ENCODE measurements around the gene RALGAPA2. TPM values are rescaled to one million over a fixed set of nuclear protein-coding genes. Genes with fewer than 3 reads are reported as not detected.

Gene RALGAPA2
- total RNA-seq, 4 donors from 2014 or later = 35.1 to 109 (median 59.6) TPM

- ATAC-seq (ENCODE audit: low FRiP score) = no peak
- no peak for DNase-seq (ENCODE audit: low spot score)
- TF ChIP-seq, protein P1, sequence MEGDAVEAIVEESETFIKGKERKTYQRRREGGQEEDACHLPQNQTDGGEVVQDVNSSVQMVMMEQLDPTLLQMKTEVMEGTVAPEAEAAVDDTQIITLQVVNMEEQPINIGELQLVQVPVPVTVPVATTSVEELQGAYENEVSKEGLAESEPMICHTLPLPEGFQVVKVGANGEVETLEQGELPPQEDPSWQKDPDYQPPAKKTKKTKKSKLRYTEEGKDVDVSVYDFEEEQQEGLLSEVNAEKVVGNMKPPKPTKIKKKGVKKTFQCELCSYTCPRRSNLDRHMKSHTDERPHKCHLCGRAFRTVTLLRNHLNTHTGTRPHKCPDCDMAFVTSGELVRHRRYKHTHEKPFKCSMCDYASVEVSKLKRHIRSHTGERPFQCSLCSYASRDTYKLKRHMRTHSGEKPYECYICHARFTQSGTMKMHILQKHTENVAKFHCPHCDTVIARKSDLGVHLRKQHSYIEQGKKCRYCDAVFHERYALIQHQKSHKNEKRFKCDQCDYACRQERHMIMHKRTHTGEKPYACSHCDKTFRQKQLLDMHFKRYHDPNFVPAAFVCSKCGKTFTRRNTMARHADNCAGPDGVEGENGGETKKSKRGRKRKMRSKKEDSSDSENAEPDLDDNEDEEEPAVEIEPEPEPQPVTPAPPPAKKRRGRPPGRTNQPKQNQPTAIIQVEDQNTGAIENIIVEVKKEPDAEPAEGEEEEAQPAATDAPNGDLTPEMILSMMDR (IDR thresholded peaks at IDR 0.05) = no peak
Measured at GRCh38 chr20:20491784-20492264, 220.6 kb downstream of the RALGAPA2 start.

DNA sequence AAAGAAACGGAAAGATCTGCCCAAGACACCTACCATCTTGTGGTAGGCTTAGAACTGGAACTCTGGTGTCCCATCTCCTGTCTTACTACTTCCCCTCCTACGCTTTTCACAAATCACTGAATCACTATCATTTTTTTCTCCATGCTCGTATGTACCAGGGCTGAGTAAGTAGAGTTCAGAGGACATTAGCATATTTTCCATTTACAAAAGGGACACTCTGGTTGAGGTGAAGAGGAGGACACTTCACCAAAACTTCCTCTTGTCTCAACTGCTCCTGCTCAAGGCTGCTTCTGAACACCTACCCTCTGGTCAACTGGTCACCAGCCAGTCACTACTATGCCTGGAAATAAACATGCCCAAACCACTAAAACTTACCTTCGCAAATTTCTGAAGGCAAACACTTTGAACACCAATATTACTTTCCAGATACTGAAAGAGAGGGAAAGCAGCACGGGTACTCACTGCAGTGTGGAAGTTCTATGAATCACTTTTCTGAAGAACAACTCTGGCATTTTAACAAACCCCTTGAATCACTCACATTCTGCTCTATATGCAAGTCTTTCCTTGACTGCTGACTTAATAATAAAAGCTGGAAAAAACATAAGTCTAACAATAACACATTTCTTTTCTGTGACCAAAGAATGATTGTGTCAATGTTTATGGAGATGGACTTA, 221.2 kb downstream of the RALGAPA2 start:
- no peak for ATAC-seq (ENCODE audit: low FRiP score)
- TF ChIP-seq, protein P1 (IDR thresholded peaks at IDR 0.05) = no peak
- DNase-seq (ENCODE audit: low spot score) = no peak

DNA sequence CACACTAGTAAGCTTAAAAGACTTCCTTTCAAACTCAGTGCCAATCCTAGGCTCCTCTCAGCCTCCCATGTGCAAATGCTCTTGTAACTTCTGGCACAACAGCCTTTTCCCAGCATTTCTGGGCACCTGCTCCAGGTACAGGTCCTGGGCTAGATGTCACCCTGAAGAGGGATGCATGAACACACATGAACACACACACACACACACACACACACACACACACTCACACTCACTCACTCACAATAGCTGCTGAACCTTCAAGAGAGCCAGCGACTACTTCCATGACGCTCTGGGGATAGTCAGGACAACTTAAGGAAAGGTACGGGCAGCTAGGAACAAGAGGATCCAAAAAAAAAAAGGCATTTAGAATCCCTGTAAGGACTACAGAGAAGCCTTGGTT, 221.8 kb downstream of the RALGAPA2 start:
- TF ChIP-seq, protein P1 (IDR thresholded peaks at IDR 0.05) = no peak
- ATAC-seq (ENCODE audit: low FRiP score) (no peak), DNase-seq (ENCODE audit: low spot score) (no peak)

- ATAC-seq (ENCODE audit: low FRiP score) = no peak
- TF ChIP-seq, protein P1 (IDR thresholded peaks at IDR 0.05) = no peak
- DNase-seq (ENCODE audit: low spot score) = no peak
Measured at GRCh38 chr20:20489648-20490341, 222.6 kb downstream of the RALGAPA2 start.

- no peak for DNase-seq (ENCODE audit: low spot score)
- no peak for ATAC-seq (ENCODE audit: low FRiP score)
- TF ChIP-seq, protein P1 (IDR thresholded peaks at IDR 0.05) = no peak
Measured at GRCh38 chr20:20489054-20489453, 223.4 kb downstream of the RALGAPA2 start.

- DNase-seq (ENCODE audit: low spot score) = no peak
- ATAC-seq (ENCODE audit: low FRiP score) = no peak
Measured at GRCh38 chr20:20488388-20488787, 224.1 kb downstream of the RALGAPA2 start.

More at GRCh38 chr20:20488388-20488787, 224.1 kb downstream of the RALGAPA2 start:
- TF ChIP-seq, protein P1 (IDR thresholded peaks at IDR 0.05) = no peak
